T-helper 1 cell treated with Interleukin-12 subunit alpha and Interleukin-12 subunit beta and Interleukin-4 antibody, amounts not matched to agents 30 μg/mL and 1 μg/mL, for 36 hours (primary cell): ENCODE results near the gene BPIFB2.
A peak's percentile ranks its signal among the peaks of the same experiment; 100 is the strongest.

Experiments
- H3K27ac Mint-ChIP-seq: one replicate; pipeline ENCODE4 v1.8.0; 2021; ENCODE audit warnings: mild to moderate bottlenecking, mixed read lengths
- H3K27me3 Mint-ChIP-seq: one replicate; pipeline ENCODE4 v1.8.0; 2021; ENCODE audit warnings: low read depth, mixed read lengths
- H3K36me3 Mint-ChIP-seq: one replicate; pipeline ENCODE4 v1.8.0; 2021; ENCODE audit warnings: low read depth, mixed read lengths
- H3K4me1 Mint-ChIP-seq: one replicate; pipeline ENCODE4 v1.8.0; 2021; ENCODE audit warnings: low read depth, mixed read lengths
- H3K4me3 Mint-ChIP-seq: one replicate; pipeline ENCODE4 v1.8.0; 2021; ENCODE audit warnings: mild to moderate bottlenecking, moderate library complexity, mixed read lengths
- H3K9me3 Mint-ChIP-seq: one replicate; pipeline ENCODE4 v1.8.0; 2021; ENCODE audit warnings: mixed read lengths

Gene BPIFB2

GRCh38 chr20:32988008-32988407, 19.5 kb upstream of the BPIFB2 start:
- H3K4me3 Mint-ChIP-seq = no peak overlapping the region
- H3K27ac Mint-ChIP-seq = no peak overlapping the region
- peaks cover 3% of the 10 kb centered on the region for H3K9me3 Mint-ChIP-seq
- H3K27me3 Mint-ChIP-seq = no peaks in the 10 kb centered on the region
- H3K4me1 Mint-ChIP-seq = peaks cover 5% of the 10 kb centered on the region
- H3K36me3 Mint-ChIP-seq = peaks cover 2% of the 10 kb centered on the region

GRCh38 chr20:32989507-32990283, 17.8 kb upstream of the BPIFB2 start:
- Mint-ChIP-seq H3K27me3 (peaks cover 3% of the 10 kb centered on the region), H3K36me3 (peaks cover 4% of the 10 kb centered on the region), H3K27ac (no peak overlapping the region), H3K4me3 (no peak overlapping the region), H3K4me1 (peaks cover 5% of the 10 kb centered on the region), H3K9me3 (peaks cover 8% of the 10 kb centered on the region)

DNA sequence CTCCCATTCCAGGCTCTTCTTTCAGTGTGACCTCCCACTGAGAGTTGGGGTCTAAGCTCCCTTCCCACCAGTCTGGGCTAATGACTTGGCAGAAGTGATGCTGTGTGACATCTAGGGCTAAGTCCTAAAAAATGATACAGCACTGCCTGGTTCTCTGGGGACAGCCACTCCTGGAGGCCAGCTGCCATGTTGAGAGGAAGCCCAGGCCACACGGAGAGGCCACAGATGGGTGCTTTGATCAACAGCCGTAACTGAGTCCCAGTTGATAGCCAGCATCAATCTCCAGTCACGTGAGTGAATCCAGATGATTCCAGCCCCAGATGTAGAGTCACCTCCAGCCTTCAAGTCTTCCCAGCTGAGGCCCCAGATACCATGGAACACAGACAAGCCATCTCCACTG, 17.1 kb upstream of the BPIFB2 start:
- H3K36me3 Mint-ChIP-seq = peaks cover 4% of the 10 kb centered on the region
- peaks cover 5% of the 10 kb centered on the region for H3K4me1 Mint-ChIP-seq
- H3K4me3 Mint-ChIP-seq = no peak overlapping the region
- H3K9me3 Mint-ChIP-seq = peaks cover 13% of the 10 kb centered on the region
- peaks cover 3% of the 10 kb centered on the region for H3K27me3 Mint-ChIP-seq
- no peak overlapping the region for H3K27ac Mint-ChIP-seq

GRCh38 chr20:32991383-32991782, 16.1 kb upstream of the BPIFB2 start:
- Mint-ChIP-seq H3K36me3 (peaks cover 4% of the 10 kb centered on the region), H3K27me3 (peaks cover 3% of the 10 kb centered on the region), H3K9me3 (peaks cover 18% of the 10 kb centered on the region), H3K4me3 (no peak overlapping the region), H3K27ac (no peak overlapping the region), H3K4me1 (peaks cover 4% of the 10 kb centered on the region)

- Mint-ChIP-seq H3K4me3 (no peak overlapping the region), H3K4me1 (peaks cover 4% of the 10 kb centered on the region), H3K36me3 (peaks cover 4% of the 10 kb centered on the region), H3K27ac (no peak overlapping the region), H3K9me3 (peaks cover 18% of the 10 kb centered on the region), H3K27me3 (peaks cover 3% of the 10 kb centered on the region)
These were observed 15.5 kb upstream of the BPIFB2 start for GRCh38 chr20:32991792-32992641.

DNA sequence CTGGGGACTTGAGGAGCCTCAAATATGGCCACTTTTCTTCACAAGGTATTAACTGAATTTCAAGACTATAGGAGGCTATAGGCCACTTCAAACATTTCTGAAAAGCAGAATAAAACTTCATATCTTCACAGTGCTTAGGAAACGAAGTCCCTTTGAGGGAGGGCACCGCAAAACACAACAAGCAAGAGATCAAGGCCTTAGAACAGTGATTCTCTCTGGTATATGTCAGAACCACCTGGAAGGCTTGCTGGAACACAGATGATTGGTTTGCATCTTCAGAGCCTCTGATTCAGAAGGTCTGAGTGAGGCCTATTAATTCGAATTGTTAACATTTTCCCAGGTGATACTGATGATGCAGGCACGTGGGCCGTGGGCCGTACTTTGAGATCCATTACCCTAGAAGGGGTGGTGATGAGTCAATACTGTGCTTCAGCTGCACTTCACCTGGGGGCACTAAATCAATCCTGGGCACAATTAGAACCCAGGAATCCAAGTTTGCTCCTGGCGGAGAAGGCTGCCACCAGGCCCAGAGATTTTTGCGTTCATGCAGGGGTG, 13.9 kb upstream of the BPIFB2 start:
- Mint-ChIP-seq H3K4me3 (no peak overlapping the region), H3K4me1 (peaks cover 8% of the 10 kb centered on the region), H3K27ac (no peak overlapping the region), H3K9me3 (peaks cover 18% of the 10 kb centered on the region), H3K36me3 (peaks cover 4% of the 10 kb centered on the region), H3K27me3 (peaks cover 3% of the 10 kb centered on the region)

DNA sequence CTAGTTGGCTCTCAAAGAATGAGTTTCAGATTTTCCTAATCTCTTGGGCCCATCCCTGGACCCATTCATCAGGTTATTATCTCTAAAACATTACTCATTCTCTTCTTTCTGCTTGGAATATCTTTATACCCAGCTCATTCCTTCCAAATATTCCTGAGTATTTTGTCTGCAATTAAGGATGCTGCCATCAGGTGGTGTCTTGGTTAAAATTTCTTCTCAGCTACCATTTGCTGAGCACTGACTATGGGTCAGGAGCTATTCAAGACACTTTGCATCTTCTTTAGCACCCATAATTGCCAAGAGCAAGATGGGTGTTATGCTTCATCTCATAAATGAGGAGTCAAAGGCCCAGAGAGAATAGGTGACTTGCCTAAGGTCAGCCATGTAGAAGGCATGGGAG, 11.7 kb upstream of the BPIFB2 start:
- Mint-ChIP-seq H3K9me3 (peaks cover 18% of the 10 kb centered on the region), H3K27ac (no peak overlapping the region), H3K4me1 (peaks cover 8% of the 10 kb centered on the region), H3K4me3 (no peak overlapping the region), H3K36me3 (peaks cover 4% of the 10 kb centered on the region), H3K27me3 (peaks cover 3% of the 10 kb centered on the region)

- Mint-ChIP-seq H3K4me1 (peaks cover 4% of the 10 kb centered on the region), H3K9me3 (peaks cover 15% of the 10 kb centered on the region), H3K27ac (no peak overlapping the region), H3K36me3 (peaks cover 2% of the 10 kb centered on the region), H3K4me3 (no peak overlapping the region), H3K27me3 (peaks cover 3% of the 10 kb centered on the region)
These were observed 10.1 kb upstream of the BPIFB2 start for GRCh38 chr20:32997431-32997830.

- Mint-ChIP-seq H3K4me3 (no peak overlapping the region), H3K9me3 (peaks cover 10% of the 10 kb centered on the region), H3K27ac (no peak overlapping the region), H3K4me1 (peaks cover 4% of the 10 kb centered on the region), H3K36me3 (no peaks in the 10 kb centered on the region), H3K27me3 (no peaks in the 10 kb centered on the region)
These were observed 7.8 kb upstream of the BPIFB2 start for GRCh38 chr20:32999603-33000250.

GRCh38 chr20:33000802-33001466, 6.6 kb upstream of the BPIFB2 start:
- Mint-ChIP-seq H3K9me3 (peaks cover 5% of the 10 kb centered on the region), H3K36me3 (no peaks in the 10 kb centered on the region), H3K4me1 (peaks cover 4% of the 10 kb centered on the region), H3K4me3 (no peak overlapping the region), H3K27ac (peak overlapping the region; percentile 7), H3K27me3 (no peaks in the 10 kb centered on the region)

- Mint-ChIP-seq H3K27me3 (no peaks in the 10 kb centered on the region), H3K9me3 (peaks cover 5% of the 10 kb centered on the region), H3K36me3 (no peaks in the 10 kb centered on the region), H3K4me3 (no peak overlapping the region), H3K4me1 (peaks cover 3% of the 10 kb centered on the region), H3K27ac (no peak overlapping the region)
These were observed 5.3 kb upstream of the BPIFB2 start for GRCh38 chr20:33002087-33002808.

DNA sequence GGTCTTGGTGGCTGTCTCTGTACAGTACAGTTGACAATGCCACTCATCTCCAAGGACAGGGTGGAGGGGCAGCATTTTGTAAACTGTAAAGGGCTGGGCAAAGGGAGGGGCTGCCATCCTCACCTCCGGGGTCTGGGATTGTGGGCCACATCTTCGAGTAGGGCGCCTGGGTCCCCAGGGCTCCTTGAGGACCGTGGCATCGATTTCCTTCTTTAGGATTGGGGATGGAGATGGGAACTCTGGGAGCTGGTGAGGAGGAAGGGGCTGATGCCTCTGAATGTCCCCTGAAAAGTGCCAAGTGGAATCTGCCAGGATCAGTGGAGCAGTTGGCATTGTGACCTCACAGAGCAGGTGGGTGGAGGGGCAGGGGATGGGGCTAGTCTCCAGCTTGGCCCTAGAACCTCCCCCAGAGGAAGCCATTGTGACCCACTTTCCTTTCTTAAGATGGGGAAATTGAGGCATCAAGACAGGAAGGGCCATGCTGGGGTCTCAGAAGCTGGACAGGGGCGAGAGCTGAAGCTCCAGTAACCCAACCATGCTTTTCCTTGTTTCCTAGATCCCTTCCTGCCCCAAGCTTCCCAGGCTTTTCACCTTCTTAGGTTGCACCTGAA, 3.3 kb upstream of the BPIFB2 start, which contains the start of gene SUN5:
TSS of gene SUN5 (minus strand) at position 293 of the 611 bp plus-strand sequence. CDS start at position 200, 93 bp downstream.
- H3K27me3 Mint-ChIP-seq = no peaks in the 10 kb centered on the region
- no peaks in the 10 kb centered on the region for H3K4me1 Mint-ChIP-seq
- peaks cover 5% of the 10 kb centered on the region for H3K9me3 Mint-ChIP-seq
- H3K27ac Mint-ChIP-seq = no peak within 1 kb of the TSS
- no peak within 1 kb of the TSS for H3K4me3 Mint-ChIP-seq
- no peaks in the 10 kb centered on the region for H3K36me3 Mint-ChIP-seq

DNA sequence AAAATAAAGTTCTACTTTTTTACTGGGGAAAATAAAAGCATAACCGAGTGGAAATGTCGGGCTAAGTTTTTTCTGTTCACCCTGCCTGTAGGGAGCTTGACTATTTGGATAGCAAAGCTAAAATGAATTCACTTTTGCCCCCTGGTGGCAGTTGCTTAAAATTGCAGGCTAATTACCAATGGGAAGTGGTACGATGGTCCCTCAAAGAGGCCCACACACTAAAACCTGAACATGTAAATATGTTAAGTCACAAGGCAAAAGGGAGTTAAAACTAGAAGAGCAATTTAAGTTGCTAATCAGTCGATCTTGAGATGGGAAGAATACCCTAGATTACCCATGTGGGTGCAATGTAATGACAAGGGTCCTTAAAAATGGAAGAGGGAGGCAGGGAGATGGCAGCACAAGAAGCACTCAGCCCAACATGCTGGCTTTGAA, 2.4 kb upstream of the BPIFB2 start:
- H3K4me3 Mint-ChIP-seq = no peak overlapping the region
- peaks cover 5% of the 10 kb centered on the region for H3K9me3 Mint-ChIP-seq
- H3K4me1 Mint-ChIP-seq = no peaks in the 10 kb centered on the region
- no peak overlapping the region for H3K27ac Mint-ChIP-seq
- H3K36me3 Mint-ChIP-seq = no peaks in the 10 kb centered on the region
- no peaks in the 10 kb centered on the region for H3K27me3 Mint-ChIP-seq
